Endothelial cell of umbilical vein (primary cell): ENCODE results near the gene EEF1A1. TPM values are rescaled to one million over a fixed set of nuclear protein-coding genes. Genes with fewer than 3 reads are reported as not detected.

Experiments
- BruUV-seq: library from RNA; stranded (reverse); fragments of 400-500 nt; replicated peaks from 2 replicates; lab custom pipeline; 2021; lab: Mats Ljungman, UMichigan
- CTCF ChIA-PET: fragments of 300-600, 350-600 bp; sonication (Branson Sonifier 250); formaldehyde crosslinking; loops from one replicate; lab custom pipeline; 2021; ENCODE audit warnings: antibody characterized with exemption, inconsistent platforms; lab: Charles Lee
- POLR2A ChIA-PET: fragments of 300-600, 350-600 bp; sonication (Branson Sonifier 250); formaldehyde crosslinking; loops from one replicate; lab custom pipeline; 2021; ENCODE audit warnings: antibody characterized with exemption, inconsistent platforms; lab: Charles Lee
- DNase-seq: peaks from one replicate; pipeline ENCODE4 v3.0.0-alpha.2; 2011; ENCODE audit warnings: low read depth, low spot score
- FAIRE-seq: peaks from 2 replicates; lab custom pipeline; 2011; peaks lifted over from hg19 to GRCh38; lab: Jason Lieb, UNC
- H2AFZ ChIP-seq: 2 replicates; pipeline ENCODE4 v1.6.0; 2012; ENCODE audit warnings: low read depth, low read length, control low read depth, inconsistent platforms
- H3K27ac ChIP-seq: 2 replicates; pipeline ENCODE4 v1.5.1; 2011; ENCODE audit warnings: low read depth, mild to moderate bottlenecking, control low read depth, low read length, moderate library complexity; ENCODE audit not compliant: insufficient read depth
- H3K27me3 ChIP-seq, 2 experiments: 2 replicates each; pipeline versions ENCODE4 v1.6.0 to v1.6.1; 2011; ENCODE audit warnings: low read length in 2 of 2, mixed read lengths in 1 of 2; ENCODE audit not compliant: control insufficient read depth in 2 of 2, insufficient read depth in 2 of 2
- H3K36me3 ChIP-seq, 2 experiments: 2 replicates in 1 of 2; 3 replicates in 1 of 2; pipeline ENCODE4 v1.5.1; 2011; ENCODE audit warnings: low read length in 2 of 2, mild to moderate bottlenecking in 1 of 2, moderate library complexity in 1 of 2; ENCODE audit not compliant: control insufficient read depth in 2 of 2, insufficient read depth in 2 of 2; ENCODE audit errors: extremely low read depth in 1 of 2
- H3K4me1 ChIP-seq: 3 replicates; pipeline ENCODE4 v1.5.1; 2011; ENCODE audit warnings: mild to moderate bottlenecking, low read length; ENCODE audit not compliant: control insufficient read depth, insufficient read depth; ENCODE audit errors: extremely low read depth
- H3K4me2 ChIP-seq: 2 replicates; pipeline ENCODE4 v1.6.1; 2011; ENCODE audit warnings: low read length, control low read depth, mixed read lengths; ENCODE audit not compliant: insufficient read depth
- H3K4me3 ChIP-seq, 3 experiments: fragments of 200-600 bp in 1 of 3; sonication (generic), shearing (Covaris generic) in 1 of 3; replicated peaks in 1 of 3; 2 replicates each; pipeline ENCODE4 v1.5.1; 2011 to 2016; ENCODE audit warnings: control low read depth in 3 of 3, low read length in 3 of 3, mild to moderate bottlenecking in 2 of 3, inconsistent platforms in 1 of 3, low read depth in 1 of 3, moderate library complexity in 1 of 3; ENCODE audit not compliant: insufficient read depth in 1 of 3
- H3K79me2 ChIP-seq: 2 replicates; pipeline ENCODE4 v1.6.0; 2012; ENCODE audit warnings: low read length, inconsistent platforms; ENCODE audit not compliant: control insufficient read depth, insufficient read depth
- H3K9ac ChIP-seq: replicated peaks from 2 replicates; pipeline ENCODE3; 2011; ENCODE audit warnings: low read length, control low read depth; ENCODE audit not compliant: insufficient read depth; ENCODE audit errors: extremely low read depth
- H3K9me1 ChIP-seq: replicated peaks from 3 replicates; pipeline ENCODE4 v1.6.0; 2011; ENCODE audit warnings: mild to moderate bottlenecking, low read length; ENCODE audit not compliant: control insufficient read depth, insufficient read depth; ENCODE audit errors: extremely low read depth
- H3K9me3 ChIP-seq: replicated peaks from 2 replicates; pipeline ENCODE4 v1.5.1; 2012; ENCODE audit warnings: low read length, inconsistent platforms; ENCODE audit not compliant: control insufficient read depth, insufficient read depth
- H4K20me1 ChIP-seq: replicated peaks from 2 replicates; pipeline ENCODE3; 2011; ENCODE audit warnings: mild to moderate bottlenecking, low read length; ENCODE audit not compliant: control insufficient read depth, insufficient read depth; ENCODE audit errors: extremely low read depth
- CTCF ChIP-seq, 2 donors: IDR thresholded peaks; 1 replicate in 1 of 2; 2 replicates in 1 of 2; pipeline ENCODE4 v1.5.1; 2011; ENCODE audit warnings: low read length in 2 of 2, mild to moderate bottlenecking in 2 of 2, moderate library complexity in 2 of 2, control low read depth in 1 of 2, inconsistent platforms in 1 of 2, low read depth in 1 of 2; ENCODE audit not compliant: insufficient read depth in 1 of 2; ENCODE audit errors: extremely low read depth in 1 of 2
- EZH2 ChIP-seq: IDR thresholded peaks from 2 replicates; pipeline ENCODE4 v1.6.1; 2012; ENCODE audit warnings: borderline replicate concordance, low read depth, mild to moderate bottlenecking, moderate library complexity, low read length, inconsistent platforms; ENCODE audit not compliant: severe bottlenecking
- FOS ChIP-seq: IDR thresholded peaks from 2 replicates; pipeline ENCODE4 v1.6.1; 2011; ENCODE audit warnings: mild to moderate bottlenecking, low read length, moderate library complexity, borderline replicate concordance; ENCODE audit not compliant: insufficient read depth
- GATA2 ChIP-seq: IDR thresholded peaks from 2 replicates; pipeline ENCODE4 v1.7.0; 2011; ENCODE audit warnings: low read depth, mild to moderate bottlenecking, moderate library complexity, mixed read lengths, low read length; ENCODE audit not compliant: insufficient read length, insufficient read depth
- JUN ChIP-seq: IDR thresholded peaks from 2 replicates; pipeline ENCODE4 v1.6.1; 2011; ENCODE audit warnings: borderline replicate concordance, low read depth; ENCODE audit not compliant: insufficient read length, insufficient read depth
- MYC ChIP-seq: IDR thresholded peaks from one replicate; pipeline ENCODE4 v1.6.1; 2011; ENCODE audit warnings: mild to moderate bottlenecking, low read depth, low read length
- POLR2A ChIP-seq: IDR thresholded peaks from 2 replicates; pipeline ENCODE4 v1.6.1; 2012; ENCODE audit warnings: low read depth, mild to moderate bottlenecking, control low read depth, low read length
- POLR2AphosphoS5 ChIP-seq: IDR thresholded peaks from 2 replicates; pipeline ENCODE4 v1.6.1; 2012; ENCODE audit warnings: low read depth, mild to moderate bottlenecking, control low read depth, low read length, moderate library complexity; ENCODE audit not compliant: insufficient read depth
- dilution Hi-C: fragments of 300-500 bp; cut with MboI; formaldehyde crosslinking; loops from one replicate; pipeline ENCODE4 v1.15.0; 2019; ENCODE audit warnings: low sequenced_read_pairs; ENCODE audit not compliant: extremely low pct_ligation_motif_present
- intact Hi-C: fragments of 100-400 bp; cut with micrococcal nuclease; formaldehyde crosslinking; loops from one replicate; pipeline ENCODE4 v1.10.0; 2022
- polyA plus RNA-seq, 4 experiments: library from polyadenylated mRNA; depleted of rRNA in 3 of 4; stranded (reverse) in 3 of 4; unstranded in 1 of 4; fragments of >200 nt; gene quantifications; 2 replicates each; pipeline versions ENCODE4 v1.2.1 to v1.2.3, GENCODE V29; 2011 to 2012; ENCODE audit warnings: missing spikeins in 1 of 4
- total RNA-seq: library from RNA; stranded (reverse); gene quantifications from 2 replicates; pipeline ENCODE4 v1.2.3, GENCODE V29; 2021
- TF ChIP-seq, protein P1 (sequence below): IDR thresholded peaks from 2 replicates; pipeline ENCODE4 v1.6.1; 2011; ENCODE audit not compliant: insufficient read depth, insufficient read length

Gene EEF1A1
- total and polyA plus RNA-seq, 2 donors (not counting 3 experiments of a cell fraction or from before 2014, with no cell fraction given): 9,186 to 11,104 TPM

DNA sequence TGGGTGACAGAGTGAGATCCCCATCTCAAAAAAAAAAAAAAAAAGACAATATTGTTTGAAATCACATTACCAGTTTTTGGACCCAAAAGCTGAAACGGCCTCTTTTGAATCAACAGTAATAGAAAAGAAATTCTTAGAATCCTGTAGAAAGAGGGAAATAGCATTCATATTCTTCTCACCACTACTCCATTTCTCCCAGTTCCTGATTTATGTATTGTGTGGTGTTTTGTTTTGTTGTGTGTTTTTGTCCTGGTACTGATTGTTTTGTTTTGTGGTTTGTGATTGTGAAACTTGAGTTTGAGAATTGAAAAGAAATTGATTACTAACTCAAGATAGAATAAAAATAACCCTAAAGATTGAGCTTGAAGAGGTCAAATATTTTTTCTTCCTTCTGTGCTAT is 26.2 kb upstream of the EEF1A1 start:
- dilution Hi-C loops: no loop called here
- FAIRE-seq: no peak

More for the DNA sequence above, 26.2 kb upstream of the EEF1A1 start:
- Histone ChIP-seq H3K36me3 (no peaks in the 10 kb centered on the region), H3K27me3 (no peaks in the 10 kb centered on the region), H2AFZ (no peak overlapping the region), H3K79me2 (no peaks in the 10 kb centered on the region), H3K4me1 (no peaks in the 10 kb centered on the region), H3K4me3 (no peak overlapping the region), H3K9ac (no peak overlapping the region), H3K27ac (no peak overlapping the region), H3K9me3 (no peaks in the 10 kb centered on the region), H3K9me1 (no peaks in the 10 kb centered on the region), H4K20me1 (no peaks in the 10 kb centered on the region), H3K4me2 (no peak overlapping the region)
- DNase-seq: no peak
- intact Hi-C loops: no loop called here
- ChIA-PET CTCF (no interaction called here), POLR2A (no interaction called here)
- TF ChIP-seq, protein P1, sequence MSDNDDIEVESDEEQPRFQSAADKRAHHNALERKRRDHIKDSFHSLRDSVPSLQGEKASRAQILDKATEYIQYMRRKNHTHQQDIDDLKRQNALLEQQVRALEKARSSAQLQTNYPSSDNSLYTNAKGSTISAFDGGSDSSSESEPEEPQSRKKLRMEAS: no peak
- no peak for TF ChIP-seq JUN
- no peak for TF ChIP-seq EZH2
- no peak for TF ChIP-seq POLR2AphosphoS5
- no peak for TF ChIP-seq POLR2A
- TF ChIP-seq CTCF (IDR thresholded peaks at IDR 0.05; ENCODE audit: extremely low read depth in 1 of 2, insufficient read depth in 1 of 2, low read depth in 1 of 2, low read length in 2 of 2): no peak
- TF ChIP-seq GATA2: no peak
- no peak for TF ChIP-seq FOS
- no peak for TF ChIP-seq MYC
- BruUV-seq: no TSS peak
